C4-2B (cell line): ENCODE results near the gene TRAF1.

ENCODE experiments used
- ZFX ChIP-seq: fragments of 450-650 bp; IDR thresholded peaks from 2 replicates; pipeline ENCODE4 v1.6.1; 2017
- TF ChIP-seq, protein P1 (sequence below): fragments of 450-650 bp; conservative IDR thresholded peaks from 2 replicates; pipeline ENCODE4 v1.5.1; 2017; ENCODE audit warnings: mild to moderate bottlenecking

DNA sequence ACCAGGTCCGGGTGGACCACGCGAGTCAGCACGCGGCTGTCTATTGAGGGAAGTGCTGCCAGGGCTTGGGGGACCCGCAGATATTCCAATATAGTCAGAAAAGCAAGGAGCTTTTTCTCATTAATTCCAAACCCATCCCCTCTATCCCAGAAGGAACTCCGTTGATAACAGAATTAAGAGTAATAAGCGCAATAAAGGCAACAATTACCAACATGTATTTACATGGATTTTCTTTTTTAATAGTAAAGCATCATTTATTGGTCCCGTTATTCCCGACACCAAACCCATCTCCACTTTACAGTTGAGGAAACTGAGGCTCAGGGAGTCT is 57.3 kb downstream of the TRAF1 start:
- TF ChIP-seq, protein P1, sequence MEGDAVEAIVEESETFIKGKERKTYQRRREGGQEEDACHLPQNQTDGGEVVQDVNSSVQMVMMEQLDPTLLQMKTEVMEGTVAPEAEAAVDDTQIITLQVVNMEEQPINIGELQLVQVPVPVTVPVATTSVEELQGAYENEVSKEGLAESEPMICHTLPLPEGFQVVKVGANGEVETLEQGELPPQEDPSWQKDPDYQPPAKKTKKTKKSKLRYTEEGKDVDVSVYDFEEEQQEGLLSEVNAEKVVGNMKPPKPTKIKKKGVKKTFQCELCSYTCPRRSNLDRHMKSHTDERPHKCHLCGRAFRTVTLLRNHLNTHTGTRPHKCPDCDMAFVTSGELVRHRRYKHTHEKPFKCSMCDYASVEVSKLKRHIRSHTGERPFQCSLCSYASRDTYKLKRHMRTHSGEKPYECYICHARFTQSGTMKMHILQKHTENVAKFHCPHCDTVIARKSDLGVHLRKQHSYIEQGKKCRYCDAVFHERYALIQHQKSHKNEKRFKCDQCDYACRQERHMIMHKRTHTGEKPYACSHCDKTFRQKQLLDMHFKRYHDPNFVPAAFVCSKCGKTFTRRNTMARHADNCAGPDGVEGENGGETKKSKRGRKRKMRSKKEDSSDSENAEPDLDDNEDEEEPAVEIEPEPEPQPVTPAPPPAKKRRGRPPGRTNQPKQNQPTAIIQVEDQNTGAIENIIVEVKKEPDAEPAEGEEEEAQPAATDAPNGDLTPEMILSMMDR: peak; percentile 56
- no peak for TF ChIP-seq ZFX
